HG02840 (cell line): ENCODE results near the gene MPST.
"Not testable (repeated sequence)": the region's sequence is repeated elsewhere in the genome, so short reads cannot be mapped to it uniquely, and the experiment has no call there.

Experiments used
- ATAC-seq: cut with Tn5 transposase; IDR thresholded peaks from one replicate; pipeline ENCODE4 v1.9.1; 2021; ENCODE audit warnings: mild to moderate bottlenecking, moderate library complexity, moderate number of reproducible peaks; ENCODE audit not compliant: unreplicated experiment, low FRiP score

The MPST gene

GRCh38 chr22:37058917-37059701, 39.6 kb downstream of the MPST start:
- no peak for ATAC-seq

- ATAC-seq, result no peak
These were observed 40.4 kb downstream of the MPST start for GRCh38 chr22:37059876-37060449.

- ATAC-seq, result no peak
These were observed 41.5 kb downstream of the MPST start for GRCh38 chr22:37060801-37061610.

GRCh38 chr22:37061611-37062375, 42.3 kb downstream of the MPST start:
- no peak for ATAC-seq

GRCh38 chr22:37062376-37062675, 42.8 kb downstream of the MPST start:
- ATAC-seq, result no peak

- ATAC-seq, result no peak
These were observed 43.3 kb downstream of the MPST start for GRCh38 chr22:37062702-37063381.

GRCh38 chr22:37063431-37064420, 44.2 kb downstream of the MPST start:
- ATAC-seq, result no peak

GRCh38 chr22:37064553-37064952, 45.0 kb downstream of the MPST start:
- no peak for ATAC-seq

- ATAC-seq, result no peak
These were observed 45.6 kb downstream of the MPST start for GRCh38 chr22:37065180-37065579.

- ATAC-seq, result no peak
These were observed 46.4 kb downstream of the MPST start for GRCh38 chr22:37065961-37066360.

- no peak for ATAC-seq
These were observed 47.9 kb downstream of the MPST start for GRCh38 chr22:37067428-37067827.

GRCh38 chr22:37068859-37069258, 49.3 kb downstream of the MPST start:
- ATAC-seq, result no peak

- ATAC-seq, result no peak
These were observed 49.8 kb downstream of the MPST start for GRCh38 chr22:37069319-37069718.

- no peak for ATAC-seq
These were observed 50.2 kb downstream of the MPST start for GRCh38 chr22:37069719-37070118.

GRCh38 chr22:37070334-37070733, 50.8 kb downstream of the MPST start:
- no peak for ATAC-seq

- ATAC-seq, result no peak
These were observed 51.2 kb downstream of the MPST start for GRCh38 chr22:37070744-37071143.

- ATAC-seq, result not testable (repeated sequence)
These were observed 52.5 kb downstream of the MPST start for GRCh38 chr22:37071850-37072592.

- no peak for ATAC-seq
These were observed 53.1 kb downstream of the MPST start for GRCh38 chr22:37072673-37073072.
